PC-3 (cell line): ENCODE results near the gene SP7. TPM values are rescaled to one million over a fixed set of nuclear protein-coding genes. Genes with fewer than 3 reads are reported as not detected.

Experiments used
- ATAC-seq: fragments of 200-7000 bp; cut with Tn5 transposase; 2 replicates; pipeline ENCODE4 v1.9.1; 2020; ENCODE audit warnings: mild to moderate bottlenecking, moderate library complexity
- BruUV-seq: library from RNA; stranded (reverse); fragments of 400-500 nt; replicated peaks from 2 replicates; lab custom pipeline; 2021; lab: Mats Ljungman, UMichigan
- CTCF ChIA-PET: fragments of 300-600 bp; sonication (Branson Sonifier 250); formaldehyde crosslinking; loops from one replicate; lab custom pipeline; 2022; ENCODE audit warnings: antibody characterized with exemption; lab: Charles Lee
- POLR2A ChIA-PET: fragments of 300-600 bp; sonication (Branson Sonifier 250); formaldehyde crosslinking; loops from one replicate; lab custom pipeline; 2022; ENCODE audit warnings: antibody characterized with exemption; ENCODE audit not compliant: unreplicated experiment; lab: Charles Lee
- DNase-seq: peaks from one replicate; pipeline ENCODE4 v3.0.0-alpha.2; 2015
- H2AFZ ChIP-seq: fragments of 300-600 bp; sonication (generic); 2 replicates; pipeline ENCODE4 v1.6.0; 2016; ENCODE audit warnings: antibody characterized with exemption, low read length
- H3F3A ChIP-seq: fragments of 300-600 bp; sonication (generic); one replicate; pipeline ENCODE4 v1.6.0; 2017; ENCODE audit warnings: antibody characterized with exemption, low read length, control low read depth, mild to moderate bottlenecking; ENCODE audit not compliant: unreplicated experiment
- H3K27ac ChIP-seq: fragments of 300-600 bp; sonication (generic); 2 replicates; pipeline ENCODE4 v1.5.1; 2016; ENCODE audit warnings: mild to moderate bottlenecking, low read length
- H3K27me3 ChIP-seq: fragments of 300-600 bp; sonication (generic); 2 replicates; pipeline ENCODE4 v1.6.1; 2016; ENCODE audit warnings: low read length, mixed read lengths
- H3K36me3 ChIP-seq: fragments of 300-600 bp; sonication (generic); 2 replicates; pipeline ENCODE4 v1.6.1; 2016; ENCODE audit warnings: low read depth, mixed run types, low read length, mixed read lengths
- H3K4me1 ChIP-seq: fragments of 300-600 bp; sonication (generic); 2 replicates; pipeline ENCODE4 v1.5.1; 2016; ENCODE audit warnings: low read length; ENCODE audit not compliant: insufficient read depth
- H3K4me2 ChIP-seq: fragments of 300-600 bp; sonication (generic); 2 replicates; pipeline ENCODE4 v1.6.0; 2016; ENCODE audit warnings: low read length
- H3K4me3 ChIP-seq: fragments of 300-600 bp; sonication (generic); 2 replicates; pipeline ENCODE4 v1.5.1; 2016; ENCODE audit warnings: mild to moderate bottlenecking, low read length, mixed read lengths
- H3K79me2 ChIP-seq: fragments of 300-600 bp; sonication (generic); 2 replicates; pipeline ENCODE4 v1.6.1; 2017; ENCODE audit warnings: low read length, mixed read lengths
- H3K9ac ChIP-seq: fragments of 300-600 bp; sonication (generic); 2 replicates; pipeline ENCODE4 v1.6.0; 2016; ENCODE audit warnings: mild to moderate bottlenecking, low read length
- H3K9me2 ChIP-seq: fragments of 300-600 bp; sonication (generic); replicated peaks from 2 replicates; pipeline ENCODE4 v1.6.1; 2016; ENCODE audit warnings: mixed run types, low read length, mixed read lengths
- H3K9me3 ChIP-seq: fragments of 300-600 bp; sonication (generic); 2 replicates; pipeline ENCODE4 v1.6.1; 2016; ENCODE audit warnings: low read length, mixed read lengths
- H4K20me1 ChIP-seq: fragments of 300-600 bp; sonication (generic); 2 replicates; pipeline ENCODE4 v1.6.1; 2016; ENCODE audit warnings: low read length, mixed read lengths
- CTCF ChIP-seq: fragments of 300-600 bp; sonication (generic); conservative IDR thresholded peaks from 2 replicates; pipeline ENCODE4 v1.5.1; 2017; ENCODE audit warnings: antibody characterized with exemption, low read depth, mild to moderate bottlenecking, low read length
- EZH2 ChIP-seq: fragments of 300-600 bp; sonication (generic); IDR thresholded peaks from one replicate; pipeline ENCODE4 v1.6.1; 2017; ENCODE audit warnings: antibody characterized with exemption, mild to moderate bottlenecking, low read length; ENCODE audit not compliant: unreplicated experiment
- EZH2phosphoT487 ChIP-seq: fragments of 300-600 bp; sonication (generic); IDR thresholded peaks from 2 replicates; pipeline ENCODE4 v1.6.1; 2018; ENCODE audit warnings: mild to moderate bottlenecking, antibody characterized with exemption, low read length, borderline replicate concordance
- intact Hi-C: fragments of 100-400 bp; cut with micrococcal nuclease; formaldehyde crosslinking; loops from 2 replicates; pipeline ENCODE4 v1.9.0; 2023
- total RNA-seq: library from RNA; depleted of rRNA; stranded (reverse); fragments of >200 nt; gene quantifications from 2 replicates; pipeline ENCODE4 v1.2.3, GENCODE V29; 2014

SP7 gene
- total RNA-seq, 1 experiment from 2014 or later = not detected

GRCh38 chr12:53326460-53327185 lies 9.5 kb downstream of the SP7 start:
- CTCF ChIA-PET = interaction anchor here (0.5 to 1.2 kb wide), 2 partner anchors 18 to 277 kb away, joined by 3 to 9 read pairs; no protein-coding TSS in a partner anchor
- no TSS peak for BruUV-seq
- Histone ChIP-seq H2AFZ (no peak overlapping the region), H3K9me3 (no peaks in the 10 kb centered on the region), H3K4me1 (peaks cover 11% of the 10 kb centered on the region), H3K36me3 (no peaks in the 10 kb centered on the region), H3K4me2 (no peak overlapping the region), H3K4me3 (no peak overlapping the region), H3K9me2 (no peaks in the 10 kb centered on the region), H3K27me3 (no peaks in the 10 kb centered on the region), H3F3A (no peaks in the 10 kb centered on the region), H4K20me1 (no peaks in the 10 kb centered on the region), H3K79me2 (no peaks in the 10 kb centered on the region), H3K9ac (no peak overlapping the region), H3K27ac (no peak overlapping the region)
- intact Hi-C loops = no loop called here
- DNase-seq = no peak
- POLR2A ChIA-PET = interaction anchor here (0.6 kb wide), 1 partner anchor 91 kb away, joined by 3 read pairs; no protein-coding TSS in a partner anchor
- TF ChIP-seq CTCF = no peak
- ATAC-seq = no peak

GRCh38 chr12:53325511-53326061 lies 10.6 kb downstream of the SP7 start:
- Histone ChIP-seq H3K9ac (peak overlapping the region; percentile 91), H4K20me1 (no peaks in the 10 kb centered on the region), H3K9me3 (no peaks in the 10 kb centered on the region), H3K27me3 (no peaks in the 10 kb centered on the region), H2AFZ (peak overlapping the region; percentile 91), H3K4me1 (peaks cover 15% of the 10 kb centered on the region), H3K79me2 (0 out of 2 replicates have a peak, but pooled peaks cover under 1% of the 10 kb centered on the region), H3K27ac (no peak overlapping the region), H3F3A (no peaks in the 10 kb centered on the region), H3K9me2 (no peaks in the 10 kb centered on the region), H3K4me3 (peak overlapping the region; percentile 82), H3K36me3 (no peaks in the 10 kb centered on the region), H3K4me2 (peak overlapping the region; percentile 98)
- ChIA-PET POLR2A (interaction anchor here (0.6 kb wide), 1 partner anchor 21 kb away, joined by 8 read pairs; no protein-coding TSS in a partner anchor), CTCF (interaction anchor here (0.6 to 1.0 kb wide), 3 partner anchors 19 to 63 kb away, joined by 4 to 11 read pairs (median 4); no protein-coding TSS in a partner anchor)
- ATAC-seq = no peak
- intact Hi-C loops = loop anchor here (2.0 kb wide), 1 partner anchor 183 kb away; no protein-coding TSS in a partner anchor
- no TSS peak for BruUV-seq
- no peak for DNase-seq
- TF ChIP-seq EZH2phosphoT487 = no peak
- TF ChIP-seq EZH2 = no peak
- no peak for TF ChIP-seq CTCF
